GM19397 (cell line): Measurements from ENCODE around the gene ASTL.

Experiments
- ATAC-seq: cut with Tn5 transposase; IDR thresholded peaks from one replicate; pipeline ENCODE4 v1.9.1; 2021; ENCODE audit warnings: mild to moderate bottlenecking, moderate library complexity; ENCODE audit not compliant: unreplicated experiment

ASTL gene

DNA sequence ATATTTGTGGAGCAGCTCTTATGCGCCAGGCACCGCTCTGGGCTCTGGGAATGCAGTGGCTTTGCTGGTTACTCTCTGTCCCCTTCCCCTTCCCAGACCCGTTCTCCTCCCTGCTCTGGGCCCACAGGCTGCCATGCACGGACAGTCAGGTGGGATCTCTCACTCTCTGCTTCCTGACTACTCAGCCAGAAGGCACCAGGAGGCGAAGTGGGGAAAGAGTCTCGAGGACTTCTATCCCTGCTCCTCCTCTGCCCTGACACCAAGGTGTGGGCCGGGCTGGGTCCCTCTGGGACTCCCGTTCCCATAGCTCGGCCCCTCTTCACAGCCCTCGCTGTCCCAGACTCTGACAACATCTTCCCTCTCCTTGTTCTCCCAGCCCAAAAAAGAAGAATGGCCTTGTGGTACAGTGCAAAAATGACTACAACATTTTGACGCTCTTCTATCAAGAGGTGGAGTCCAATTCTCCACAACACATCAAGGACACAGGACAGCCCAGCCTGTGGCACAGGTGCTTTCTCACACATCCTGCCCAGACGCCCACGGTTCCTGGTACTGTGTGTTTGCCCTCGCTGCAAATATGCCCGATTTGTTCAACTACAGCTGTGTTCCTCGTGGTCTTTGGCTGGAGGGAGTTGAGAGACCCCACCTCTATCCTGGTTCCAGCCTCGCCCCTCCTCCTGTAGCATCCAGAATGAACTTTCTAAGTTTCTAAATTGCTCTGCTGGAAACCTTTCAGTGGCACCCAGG, 21.0 kb upstream of the ASTL start:
- no peak for ATAC-seq

DNA sequence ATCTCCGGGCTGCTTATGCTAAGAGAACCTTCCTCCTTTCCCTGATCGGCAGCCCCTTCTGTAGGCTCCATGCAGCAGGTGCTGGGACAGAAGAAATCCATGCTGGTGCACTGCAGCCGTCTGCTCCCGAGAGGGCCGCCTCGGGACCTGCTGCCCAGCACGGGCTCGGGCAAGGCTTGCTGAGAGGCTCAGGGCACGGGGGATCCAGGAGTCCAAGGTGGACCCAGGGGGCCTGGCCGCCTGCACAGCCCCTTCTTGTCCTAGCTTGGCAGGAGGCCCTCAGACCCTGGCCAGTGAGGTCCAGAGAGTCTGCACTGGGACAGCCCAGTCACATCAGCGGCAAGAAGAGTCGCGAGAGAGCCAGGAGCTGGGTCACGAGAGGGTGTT, 20.2 kb upstream of the ASTL start:
- no peak for ATAC-seq

DNA sequence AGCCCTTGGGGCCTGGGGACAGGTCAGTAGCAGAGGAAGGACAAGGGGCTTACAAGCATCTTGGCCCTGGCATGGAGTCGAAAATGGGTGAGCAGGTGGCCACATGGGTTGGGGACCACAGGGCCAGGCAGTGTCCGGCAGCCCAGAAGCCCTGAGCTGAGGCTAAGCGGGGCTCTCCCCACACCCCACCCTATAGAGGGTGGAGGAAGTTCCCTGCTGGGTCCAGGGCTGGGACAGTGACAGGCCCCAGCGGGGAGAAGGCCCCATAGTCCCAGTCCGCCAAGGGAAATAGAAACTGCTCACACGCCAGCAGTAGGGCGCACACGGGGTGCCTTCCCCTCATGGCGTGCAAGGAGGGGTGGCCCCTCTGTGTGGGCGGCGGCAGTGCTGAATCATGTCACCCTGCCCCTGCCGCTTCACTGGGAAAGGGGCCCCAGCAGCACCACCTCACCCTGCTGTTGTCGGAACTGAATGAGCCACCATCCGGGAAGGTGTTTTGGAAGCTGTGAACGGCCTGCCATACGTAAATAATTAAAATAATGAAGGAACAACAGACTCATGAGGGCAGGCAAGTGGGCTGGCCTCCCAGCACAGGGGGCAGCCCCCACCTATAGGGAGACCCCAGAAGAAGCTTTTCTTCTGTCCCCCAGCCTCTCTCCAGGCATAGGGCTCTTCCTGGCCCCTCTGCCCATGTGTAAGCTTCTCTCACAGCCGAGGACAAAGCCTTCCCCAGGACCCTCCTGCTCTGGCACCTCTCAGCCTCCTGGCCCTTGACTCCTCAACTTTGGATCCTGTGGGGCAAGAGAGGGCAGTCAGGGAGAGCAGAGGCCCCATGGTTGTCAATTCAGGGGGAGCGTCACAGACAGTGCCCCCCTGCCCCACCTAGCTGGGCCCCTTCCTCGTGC, 19.6 kb upstream of the ASTL start:
- peak; percentile 62 for ATAC-seq

DNA sequence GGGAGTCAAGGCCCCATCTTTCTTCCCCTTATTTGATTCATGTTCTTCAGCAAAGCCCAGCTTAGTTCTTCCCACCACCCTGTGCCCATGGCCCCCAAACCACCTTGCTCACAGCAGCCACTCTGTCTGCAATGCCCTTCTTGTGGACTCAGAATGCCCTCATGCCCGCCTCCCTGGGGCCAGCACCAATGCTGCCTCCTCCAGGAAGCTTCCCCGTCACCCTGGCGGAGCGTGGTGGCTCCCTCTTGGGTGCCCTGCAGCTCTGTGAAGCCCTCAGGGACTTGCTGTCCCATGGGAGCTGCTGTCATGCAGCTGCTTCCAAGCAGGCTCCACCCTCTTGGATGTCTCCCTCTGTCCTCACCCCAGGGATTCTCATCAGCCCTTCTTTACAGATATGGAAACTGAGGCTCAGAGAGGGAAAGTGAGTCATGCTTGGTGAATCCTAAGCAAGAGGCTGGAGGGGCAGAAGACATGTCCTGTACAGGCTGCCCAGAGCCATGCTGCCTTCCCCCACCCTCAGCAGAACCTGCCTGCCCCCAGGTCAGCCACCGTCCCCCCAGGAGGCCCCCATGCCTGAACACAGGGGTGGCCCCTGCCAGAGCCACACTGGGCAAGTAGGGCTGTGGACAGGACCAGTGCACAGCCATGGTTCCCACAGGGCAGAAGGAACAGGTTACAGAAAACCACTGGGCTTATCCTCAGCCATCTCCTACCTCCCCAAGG, 18.8 kb upstream of the ASTL start:
- peak; percentile 44 for ATAC-seq

DNA sequence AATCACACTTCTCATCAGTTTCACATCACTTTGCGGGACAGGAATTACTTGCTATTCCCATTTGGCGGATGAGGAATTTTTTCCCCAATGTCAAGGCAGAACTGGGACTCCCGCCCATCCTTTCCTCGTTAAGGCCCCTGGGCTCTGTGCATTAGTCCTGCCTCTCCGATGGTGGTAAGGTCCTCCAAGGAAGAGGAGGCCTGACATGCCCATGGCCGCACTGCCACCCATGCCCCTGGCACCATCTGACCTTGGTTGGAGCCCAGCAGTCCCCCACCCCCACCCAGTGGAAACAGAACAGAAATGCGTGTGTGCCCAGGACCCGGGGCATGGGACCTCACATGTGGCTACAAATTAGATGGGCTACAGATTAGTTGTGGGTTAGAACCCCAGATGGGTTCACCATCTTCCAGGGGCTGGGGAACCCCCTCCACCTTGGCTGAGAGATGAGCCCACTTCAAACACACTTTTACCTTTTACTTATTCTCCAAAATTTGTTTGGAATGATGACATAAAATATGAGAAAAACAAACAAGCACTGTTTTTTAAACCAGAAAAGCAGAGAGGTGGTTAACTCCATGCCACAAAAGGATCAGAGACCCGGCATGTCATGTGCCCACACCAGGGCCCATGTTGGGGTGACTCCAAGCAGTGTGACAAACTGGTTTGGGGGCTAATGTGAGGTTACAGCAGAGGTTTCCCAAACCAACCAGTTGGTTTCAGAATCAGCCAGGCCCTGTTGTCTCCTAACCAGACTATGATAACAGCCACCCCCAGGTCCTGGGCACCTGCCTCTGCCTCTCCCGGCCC, 17.9 kb upstream of the ASTL start:
- no peak for ATAC-seq

DNA sequence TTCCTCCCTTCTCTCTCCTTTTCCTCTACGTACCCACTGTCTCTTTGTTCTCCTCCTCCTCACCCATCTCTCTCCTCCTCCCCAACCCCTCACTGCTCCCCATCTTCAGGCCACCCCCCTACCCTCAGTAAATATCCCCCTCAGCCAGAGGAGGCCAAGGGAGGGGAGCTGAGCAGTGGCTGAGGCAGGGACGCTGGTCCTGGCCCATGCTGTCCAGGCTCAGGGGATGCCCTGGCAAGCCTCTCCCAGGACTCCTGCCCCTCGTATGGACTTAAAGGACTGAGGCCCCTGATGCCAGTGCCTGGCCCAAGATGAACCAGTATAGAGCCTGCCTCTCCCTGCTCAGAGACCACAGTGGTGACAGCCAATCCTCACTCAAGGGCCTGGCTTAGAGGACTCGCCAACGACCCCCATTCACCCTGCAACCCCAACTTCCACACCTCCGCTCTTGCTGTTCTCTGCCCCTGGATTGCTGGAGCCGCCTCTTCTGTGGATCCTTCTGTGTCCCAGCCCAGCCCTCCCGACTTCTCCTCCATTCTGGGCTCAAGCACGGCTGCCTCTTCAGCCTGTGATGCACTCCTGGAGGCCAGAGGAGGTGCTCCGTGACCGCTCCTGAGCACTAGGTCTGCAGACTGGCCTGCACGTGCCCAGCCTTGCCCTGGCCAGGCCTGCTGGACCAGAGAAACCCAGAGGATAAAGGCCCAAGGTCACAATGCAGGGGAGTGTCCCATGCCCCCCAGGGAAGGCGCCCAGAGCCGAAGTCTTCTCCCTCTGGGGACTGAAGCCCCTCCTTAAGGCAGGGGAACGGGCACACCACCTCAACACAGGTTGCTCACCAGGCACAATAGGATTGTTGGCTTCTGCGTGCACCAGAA, 16.4 kb upstream of the ASTL start:
- ATAC-seq, result no peak

DNA sequence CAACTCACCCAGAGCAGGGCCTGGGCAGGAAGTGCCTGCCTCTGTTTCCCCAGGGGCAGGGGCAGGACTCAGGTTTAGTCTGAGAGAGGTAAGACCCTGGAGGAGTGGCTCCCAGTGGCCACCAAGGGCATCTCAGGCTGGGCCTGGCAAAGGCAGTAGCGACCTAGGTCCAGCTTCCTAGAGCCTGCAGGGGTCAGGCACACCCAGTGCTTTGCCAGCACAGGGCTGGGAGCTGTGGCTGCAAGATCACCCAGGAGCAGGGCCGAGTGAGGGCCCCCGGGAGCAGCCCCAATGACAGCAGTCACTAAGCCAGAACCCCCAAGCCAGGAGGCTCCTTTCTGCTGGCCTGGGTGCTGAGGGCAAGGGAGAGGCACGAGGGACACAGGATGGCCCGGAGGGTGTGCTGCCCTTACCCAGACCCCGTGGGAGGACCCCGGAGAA, 15.7 kb upstream of the ASTL start:
- ATAC-seq, result no peak

DNA sequence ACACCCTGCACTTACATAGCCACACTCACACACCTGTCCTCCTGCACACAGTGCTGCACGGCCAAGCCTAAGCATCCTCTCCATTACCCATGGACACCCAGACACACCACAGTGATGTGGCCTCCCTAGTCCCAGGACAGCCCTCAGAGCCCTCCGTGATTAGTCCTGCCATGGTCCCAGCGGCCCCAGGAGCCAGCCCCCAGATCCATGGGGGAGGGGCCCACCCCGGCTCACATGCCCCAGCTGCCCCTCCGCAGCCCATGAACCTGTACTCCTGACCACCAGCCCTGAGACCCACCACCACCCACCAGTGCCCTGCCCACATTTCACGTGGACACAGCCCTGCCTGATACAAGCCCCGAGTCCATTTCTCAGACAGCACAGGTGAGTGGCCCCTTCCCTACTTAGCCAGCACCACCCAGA, 15.0 kb upstream of the ASTL start:
- ATAC-seq, result no peak

DNA sequence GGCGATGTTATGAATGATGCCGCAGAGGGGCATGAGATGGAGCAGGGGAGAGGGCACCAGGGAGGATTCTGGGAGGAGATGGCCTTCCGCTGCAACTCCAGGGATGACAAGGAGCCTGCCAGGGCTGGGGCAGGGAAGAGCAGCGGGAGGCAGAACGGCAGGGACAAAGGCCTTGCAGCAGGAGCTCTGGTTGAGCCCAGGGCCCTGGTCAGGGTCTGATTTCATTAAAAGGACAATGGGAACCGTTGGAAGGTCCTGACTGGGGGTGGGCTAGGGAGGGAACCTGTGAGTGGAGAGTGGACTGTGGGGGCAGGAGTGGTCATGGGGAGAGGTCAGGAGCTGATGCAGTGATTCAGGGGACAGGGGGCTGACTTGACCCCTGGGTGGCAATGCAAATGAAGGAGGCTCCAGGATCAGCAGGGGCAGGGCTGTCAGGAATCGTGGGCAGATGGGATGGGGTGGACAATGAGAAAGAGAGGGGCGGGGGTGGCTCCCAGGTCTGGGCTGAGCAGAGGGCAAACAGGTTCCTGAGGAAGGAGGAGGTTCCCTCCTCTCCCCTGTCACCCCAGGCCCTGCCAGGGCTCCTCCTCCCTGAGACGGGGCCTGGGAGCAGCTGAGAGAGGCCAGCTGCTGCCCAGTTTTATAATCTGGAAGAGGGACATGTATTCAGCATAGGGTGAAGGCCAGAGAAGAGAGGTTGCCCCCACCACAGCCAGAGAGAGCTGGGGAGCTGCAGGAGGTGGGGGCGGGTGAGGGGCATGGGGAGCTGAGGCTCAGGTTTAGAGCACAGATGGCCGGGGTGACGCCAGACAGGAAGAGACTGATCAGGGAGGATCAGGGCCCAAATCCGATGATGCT, 14.2 kb upstream of the ASTL start:
- no peak for ATAC-seq

DNA sequence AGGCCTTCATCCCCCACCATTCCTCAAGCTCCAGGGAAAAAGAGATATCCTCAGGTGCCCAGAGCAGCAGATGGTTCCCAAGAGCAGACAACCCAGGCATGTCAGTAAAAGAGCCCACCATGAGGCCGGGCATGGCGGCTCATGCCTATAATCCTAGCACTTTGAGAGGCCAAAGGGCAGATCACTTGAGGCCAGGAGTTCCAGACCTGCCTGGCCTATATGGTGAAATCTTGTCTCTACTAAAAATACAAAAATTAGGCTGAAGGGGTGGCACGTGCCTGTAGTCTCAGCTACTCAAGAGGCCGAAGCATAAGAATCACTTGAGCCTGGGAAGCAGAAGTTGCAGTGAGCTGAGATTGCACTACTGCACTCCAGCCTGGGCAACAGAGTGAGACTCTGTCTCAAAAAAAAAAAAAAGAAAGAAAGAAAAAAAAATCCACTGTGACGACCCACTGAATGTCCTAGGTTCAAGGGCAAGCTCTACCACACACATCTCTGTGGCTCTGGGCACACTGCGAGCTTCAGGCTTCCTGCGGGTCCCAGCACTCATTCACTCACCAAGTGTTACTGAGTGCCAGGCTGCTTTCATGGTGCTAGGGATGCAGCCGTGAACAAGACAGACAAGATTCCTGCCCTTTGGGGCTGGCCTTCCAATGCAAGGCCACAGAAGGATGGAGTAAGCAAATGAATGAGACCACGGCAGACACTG, 13.4 kb upstream of the ASTL start:
- ATAC-seq, result no peak

DNA sequence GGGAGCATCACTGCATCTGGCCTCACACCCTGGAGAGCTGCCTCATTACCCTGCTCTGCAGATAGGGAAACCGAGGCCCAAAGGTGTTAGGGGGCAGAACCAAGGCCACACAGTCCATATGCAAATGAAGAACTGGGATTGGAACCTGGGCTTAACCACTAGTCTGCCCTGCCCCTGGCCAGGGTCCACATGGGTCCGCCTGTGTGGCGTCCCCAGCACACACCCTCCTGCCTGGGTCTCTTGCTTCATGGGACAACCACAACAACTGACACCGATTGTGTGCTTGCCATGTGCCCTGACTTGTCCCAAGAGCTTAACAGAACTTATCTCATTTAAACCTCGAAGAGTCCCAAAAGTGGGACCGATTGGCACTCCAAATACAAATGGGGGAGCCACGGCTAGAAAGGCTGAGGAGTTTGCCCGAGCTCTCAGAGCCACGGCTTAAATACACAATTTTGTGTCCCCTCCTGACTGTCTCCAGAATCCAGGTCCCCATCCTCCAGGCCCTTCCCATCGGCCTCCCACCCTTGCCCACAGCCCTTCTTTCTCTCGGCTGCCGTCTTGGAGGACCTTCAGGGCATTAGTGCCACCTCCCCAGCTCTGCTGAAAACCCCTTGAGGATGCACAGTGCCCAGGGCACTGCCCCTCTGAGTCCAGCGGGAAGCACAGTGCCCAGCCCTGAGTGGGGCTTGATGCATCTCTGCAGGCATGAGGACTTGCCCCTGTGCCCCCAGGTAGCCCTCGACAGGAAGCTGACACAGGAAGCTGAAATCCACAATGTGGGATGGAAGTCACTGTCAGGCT, 12.7 kb upstream of the ASTL start:
- ATAC-seq, result no peak

DNA sequence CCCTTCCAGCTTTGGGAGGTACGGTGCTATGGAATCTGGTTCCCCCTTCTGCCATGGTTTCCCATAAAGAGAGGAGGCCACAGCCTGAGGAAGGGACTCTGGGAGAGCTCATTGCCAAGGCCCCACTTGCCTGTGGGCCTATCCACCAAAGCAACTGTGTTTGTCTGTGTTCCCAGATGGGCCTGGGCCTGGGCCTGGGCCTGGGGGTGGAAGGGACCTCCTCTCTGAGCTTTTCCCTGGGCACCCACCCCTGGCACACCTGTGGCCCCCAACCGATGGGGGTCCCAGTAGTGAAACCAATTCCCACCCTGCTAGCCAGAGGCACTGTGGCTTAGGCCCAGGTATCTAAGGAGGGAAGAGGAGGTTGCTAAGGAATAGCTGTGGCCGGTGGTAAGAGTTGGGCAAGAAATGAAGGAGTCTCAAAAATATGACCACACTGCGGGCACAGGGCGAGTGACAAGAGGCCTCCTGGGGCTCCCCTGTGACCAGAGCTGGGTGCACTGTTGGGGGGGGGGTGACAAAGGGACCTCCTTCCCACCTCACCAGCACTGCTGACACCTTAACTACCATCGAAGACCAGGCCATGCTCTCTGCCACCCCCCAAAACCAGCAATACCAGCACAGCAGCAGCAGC, 11.8 kb upstream of the ASTL start:
- ATAC-seq, result no peak

DNA sequence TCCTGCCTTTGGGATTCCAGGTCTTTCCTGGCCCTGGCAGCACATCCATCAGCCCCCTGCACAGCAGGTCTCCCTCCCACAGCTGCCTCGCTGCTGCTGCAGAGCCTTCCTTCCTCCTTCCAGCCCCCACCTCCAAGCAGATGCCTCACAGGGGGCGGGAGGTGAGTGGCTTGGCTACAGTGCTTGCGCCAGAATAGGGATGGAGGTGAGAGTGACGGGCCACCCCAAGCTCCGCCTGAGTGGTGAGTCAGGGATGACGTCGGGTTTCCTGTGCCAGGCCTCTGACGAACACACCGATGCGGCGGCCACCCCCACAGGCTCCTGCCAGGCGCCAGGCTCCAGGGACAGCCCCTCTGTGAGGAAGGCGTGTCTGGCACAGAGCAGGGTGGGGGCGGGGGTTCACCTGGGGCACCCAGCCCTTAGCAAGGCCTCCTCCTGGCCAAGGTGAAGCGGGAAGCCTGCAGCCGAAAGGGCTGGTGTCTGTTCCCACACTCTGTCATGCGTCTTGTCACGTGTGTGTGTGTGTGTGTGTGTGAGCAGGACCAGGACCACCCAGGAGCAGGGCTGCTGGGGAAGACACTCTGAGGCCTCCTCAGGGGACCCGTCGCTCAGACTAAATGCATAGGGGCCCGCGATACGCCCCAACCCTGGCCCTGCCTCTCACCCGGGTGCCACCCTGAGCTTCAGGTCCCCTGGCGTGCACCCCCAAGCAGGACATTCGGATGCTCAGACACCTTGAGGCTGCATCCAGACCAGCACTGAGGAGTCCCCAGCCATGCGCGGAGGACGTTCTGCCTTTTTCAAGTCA, 10.3 kb upstream of the ASTL start:
- ATAC-seq, result peak; percentile 22

DNA sequence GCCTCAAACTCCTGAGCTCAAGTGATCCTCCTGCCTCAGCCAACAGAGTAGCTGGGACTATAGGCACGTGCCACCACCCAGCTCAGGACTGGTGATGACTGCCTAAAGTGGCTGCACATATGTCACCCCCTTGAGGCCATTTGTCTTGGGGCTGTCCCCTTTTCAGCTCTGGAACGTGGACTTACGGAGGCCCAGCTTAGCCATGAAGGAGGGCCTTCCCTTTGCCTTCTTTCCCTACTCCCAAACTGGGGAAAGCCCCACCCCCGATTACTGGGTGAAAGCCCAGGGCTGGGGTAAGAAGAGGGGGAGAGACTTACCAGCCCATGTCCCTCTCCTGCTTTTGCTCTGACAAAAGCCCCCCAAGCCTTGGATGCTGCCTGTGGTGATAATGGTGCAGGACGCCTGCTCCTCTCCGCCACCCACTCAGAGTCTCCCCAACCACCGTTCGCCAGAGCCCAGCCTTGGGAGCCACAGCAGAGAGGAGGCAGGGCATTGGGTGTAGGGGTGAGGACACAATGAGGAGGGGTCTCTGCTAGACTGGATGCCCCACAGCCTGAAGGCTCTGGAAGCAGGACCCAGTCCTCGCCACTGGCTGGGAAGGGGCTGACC, 9.4 kb upstream of the ASTL start:
- ATAC-seq, result no peak

DNA sequence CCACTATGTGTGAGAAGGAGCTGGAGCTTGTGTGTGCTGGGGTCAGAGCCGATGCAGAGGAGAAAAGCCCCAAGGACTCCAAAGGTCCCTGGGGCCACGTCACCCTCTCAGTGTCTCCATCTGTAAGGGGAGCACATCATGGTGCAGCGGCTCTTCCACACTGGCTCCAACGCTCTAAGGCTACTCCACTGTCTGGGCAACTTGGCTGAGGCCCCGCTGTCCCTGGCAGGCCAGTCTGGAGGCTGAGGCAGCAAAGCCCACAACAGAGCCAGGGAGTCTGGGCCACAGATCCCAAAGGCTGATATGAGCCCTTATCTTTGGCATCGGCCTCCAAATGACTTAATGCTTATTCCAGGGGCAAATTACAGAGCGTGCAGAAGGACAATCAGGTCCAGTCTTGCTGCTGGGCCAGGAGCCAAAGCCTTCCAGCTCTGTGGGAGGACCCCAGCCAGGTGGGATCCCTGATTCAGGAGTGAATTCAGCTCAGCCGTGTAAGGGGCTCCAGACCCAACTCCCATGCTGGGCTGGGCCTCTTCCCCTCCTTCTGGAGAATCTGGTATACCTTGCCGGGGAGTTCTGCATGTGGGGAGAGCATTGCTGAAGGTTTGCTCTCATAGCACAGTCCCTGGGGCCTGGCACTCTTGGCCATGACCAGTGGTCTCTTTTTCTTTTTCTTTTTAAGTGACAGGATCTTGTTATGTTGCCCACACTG, 8.7 kb upstream of the ASTL start:
- ATAC-seq, result no peak
